Measurements from ENCODE around the gene PAK4.

Gene PAK4

DNA sequence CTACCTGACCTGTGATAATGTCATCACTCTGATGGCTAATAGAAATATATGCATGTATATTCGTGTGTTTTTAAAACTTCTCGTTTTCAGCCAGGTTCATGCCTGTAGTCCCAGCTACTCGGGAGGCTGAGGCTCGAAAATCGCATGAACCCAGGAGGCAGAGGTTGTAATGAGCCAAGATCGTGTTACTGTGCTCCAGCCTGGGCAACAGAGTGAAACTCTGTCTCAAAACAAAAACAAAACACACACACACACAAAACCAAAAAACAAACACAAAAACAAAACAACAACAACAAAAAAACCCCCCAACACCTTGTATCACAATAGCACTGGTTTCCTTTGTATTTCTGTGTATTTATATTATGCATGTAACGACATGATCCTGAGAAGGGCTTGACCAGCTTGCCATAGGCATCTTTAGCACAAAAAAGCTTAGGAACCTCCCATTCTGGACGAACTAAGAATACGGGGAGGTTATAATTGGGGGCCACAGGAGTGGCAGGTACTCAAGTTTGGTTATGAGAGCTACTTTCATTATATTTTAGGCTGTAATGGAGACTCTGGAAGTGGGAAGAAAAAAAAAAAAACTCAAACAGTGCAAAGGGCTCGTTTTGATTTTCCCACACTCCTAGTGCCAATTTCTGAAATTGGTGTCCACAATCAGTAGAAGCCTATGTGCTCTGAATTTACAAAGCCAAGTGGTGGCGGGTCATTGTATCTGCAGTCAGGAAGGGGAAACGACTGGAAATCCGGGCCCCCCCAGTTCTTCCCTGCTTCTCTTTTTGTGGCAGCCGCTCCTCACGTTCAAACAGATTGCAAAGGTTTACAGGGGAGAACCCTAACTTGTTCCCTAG is 42.6 kb upstream of the PAK4 start:
- no peaks in the 10 kb centered on the region; the same call in none of the 2 replicates for H3K27me3 ChIP-seq (replicated peaks; ENCODE audit: control insufficient read depth, insufficient read depth, low read length)
- no peaks in the 10 kb centered on the region for H3K36me3 ChIP-seq (ENCODE audit: control insufficient read depth, insufficient read depth, low read length)
- no peak for DNase-seq (ENCODE audit: extremely low read depth, insufficient read length)
- no peak overlapping the region for H3K4me3 ChIP-seq (replicated peaks; ENCODE audit: low read depth, low read length)
- TF ChIP-seq, protein P1, sequence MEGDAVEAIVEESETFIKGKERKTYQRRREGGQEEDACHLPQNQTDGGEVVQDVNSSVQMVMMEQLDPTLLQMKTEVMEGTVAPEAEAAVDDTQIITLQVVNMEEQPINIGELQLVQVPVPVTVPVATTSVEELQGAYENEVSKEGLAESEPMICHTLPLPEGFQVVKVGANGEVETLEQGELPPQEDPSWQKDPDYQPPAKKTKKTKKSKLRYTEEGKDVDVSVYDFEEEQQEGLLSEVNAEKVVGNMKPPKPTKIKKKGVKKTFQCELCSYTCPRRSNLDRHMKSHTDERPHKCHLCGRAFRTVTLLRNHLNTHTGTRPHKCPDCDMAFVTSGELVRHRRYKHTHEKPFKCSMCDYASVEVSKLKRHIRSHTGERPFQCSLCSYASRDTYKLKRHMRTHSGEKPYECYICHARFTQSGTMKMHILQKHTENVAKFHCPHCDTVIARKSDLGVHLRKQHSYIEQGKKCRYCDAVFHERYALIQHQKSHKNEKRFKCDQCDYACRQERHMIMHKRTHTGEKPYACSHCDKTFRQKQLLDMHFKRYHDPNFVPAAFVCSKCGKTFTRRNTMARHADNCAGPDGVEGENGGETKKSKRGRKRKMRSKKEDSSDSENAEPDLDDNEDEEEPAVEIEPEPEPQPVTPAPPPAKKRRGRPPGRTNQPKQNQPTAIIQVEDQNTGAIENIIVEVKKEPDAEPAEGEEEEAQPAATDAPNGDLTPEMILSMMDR (IDR thresholded peaks at IDR 0.05; ENCODE audit: insufficient read depth, low read length, poor library complexity, severe bottlenecking), result no peak

DNA sequence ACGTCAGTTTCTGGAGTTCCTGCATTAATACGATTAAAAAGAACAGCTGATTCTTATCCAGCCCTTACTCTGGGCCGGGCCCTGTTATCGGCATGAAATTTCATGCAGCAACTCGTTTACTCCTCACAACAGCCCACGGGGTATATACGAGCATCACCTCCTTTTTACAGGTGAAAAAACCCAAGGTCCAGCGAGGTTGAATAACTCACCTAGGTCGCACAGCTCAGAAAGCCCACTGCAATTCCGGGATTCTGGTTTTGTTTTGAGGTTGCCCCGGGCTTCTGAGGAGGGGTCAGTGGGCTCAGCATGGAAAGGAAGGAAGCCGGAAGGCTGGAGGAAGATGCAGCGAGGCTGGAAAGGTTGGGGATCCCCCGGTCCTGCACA is 42.0 kb upstream of the PAK4 start:
- DNase-seq (ENCODE audit: extremely low read depth, insufficient read length), result no peak
- no peak overlapping the region for H3K4me3 ChIP-seq (replicated peaks; ENCODE audit: low read depth, low read length)
- TF ChIP-seq, protein P1 (IDR thresholded peaks at IDR 0.05; ENCODE audit: insufficient read depth, low read length, poor library complexity, severe bottlenecking), result no peak
- H3K36me3 ChIP-seq (ENCODE audit: control insufficient read depth, insufficient read depth, low read length), result no peaks in the 10 kb centered on the region
- H3K27me3 ChIP-seq (replicated peaks; ENCODE audit: control insufficient read depth, insufficient read depth, low read length), result no peaks in the 10 kb centered on the region; the same call in none of the 2 replicates

DNA sequence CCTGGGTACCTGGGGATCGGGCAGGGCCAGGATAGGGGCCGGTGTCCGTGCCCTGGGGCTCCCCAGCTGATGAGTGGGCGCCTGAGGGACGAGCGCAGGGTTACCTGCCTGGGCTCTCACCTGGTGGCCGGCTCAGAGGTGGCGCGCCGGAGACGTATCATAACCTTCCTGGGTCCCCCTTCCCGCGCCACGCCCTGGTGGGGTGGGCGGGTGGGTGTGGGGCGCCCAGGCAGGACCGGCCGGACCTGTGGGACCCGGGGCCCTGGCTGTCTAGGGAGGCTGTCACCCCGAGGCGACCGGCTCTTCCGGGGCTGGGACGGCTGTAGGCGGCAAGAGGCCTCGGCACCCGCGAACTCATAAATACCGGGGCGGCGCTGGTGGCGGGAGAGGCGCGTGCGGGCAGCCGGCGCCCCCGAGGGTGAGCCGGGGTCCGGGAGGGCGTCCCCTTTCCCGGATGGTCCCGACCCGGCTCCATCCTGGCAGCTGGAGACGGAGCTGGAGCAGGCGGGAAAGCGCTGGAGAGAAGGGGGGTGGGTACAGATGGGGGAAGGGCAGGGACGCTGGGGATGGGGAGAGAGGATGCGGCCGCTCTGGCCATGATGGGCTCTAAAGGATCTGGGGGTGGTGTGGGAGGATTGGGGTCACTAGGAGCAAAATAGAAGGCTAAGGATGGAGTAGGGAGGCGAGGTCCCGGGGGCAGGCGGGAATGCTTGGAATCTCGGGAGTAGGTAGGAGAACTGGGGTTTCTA is 41.4 kb upstream of the PAK4 start, which contains the start of gene ACP7:
ACP7 (plus strand) TSS at position 386 of the 749 bp plus-strand sequence. CDS start 902 bp downstream, outside the sequence.
- Histone ChIP-seq H3K36me3 (ENCODE audit: control insufficient read depth, insufficient read depth, low read length) (no peaks in the 10 kb centered on the region), H3K4me3 (replicated peaks; ENCODE audit: low read depth, low read length) (no peak within 1 kb of the TSS), H3K27me3 (replicated peaks; ENCODE audit: control insufficient read depth, insufficient read depth, low read length) (no peaks in the 10 kb centered on the region; the same call in none of the 2 replicates)
- TF ChIP-seq, protein P1 (IDR thresholded peaks at IDR 0.05; ENCODE audit: insufficient read depth, low read length, poor library complexity, severe bottlenecking), result no peak
- no peak for DNase-seq (ENCODE audit: extremely low read depth, insufficient read length)

DNA sequence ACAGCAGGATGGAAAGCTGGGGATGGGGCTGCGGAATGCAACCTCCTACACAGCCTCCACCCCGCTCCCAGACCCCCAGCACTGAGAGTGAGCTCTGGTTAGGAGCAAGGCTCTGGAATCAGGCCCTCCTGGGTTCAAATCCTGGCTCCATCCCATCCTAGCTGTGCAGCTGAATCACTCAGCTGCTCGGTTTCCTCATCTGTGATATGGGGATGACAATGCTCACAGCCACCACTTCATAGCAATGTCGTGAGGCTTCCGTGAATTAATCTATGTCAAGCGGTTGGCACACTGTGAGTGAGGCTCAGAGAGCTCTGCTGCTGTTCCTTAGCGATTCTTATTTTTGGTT is 40.9 kb upstream of the PAK4 start:
- DNase-seq (ENCODE audit: extremely low read depth, insufficient read length), result no peak
- Histone ChIP-seq H3K27me3 (replicated peaks; ENCODE audit: control insufficient read depth, insufficient read depth, low read length) (no peaks in the 10 kb centered on the region; the same call in none of the 2 replicates), H3K4me3 (replicated peaks; ENCODE audit: low read depth, low read length) (no peak overlapping the region), H3K36me3 (ENCODE audit: control insufficient read depth, insufficient read depth, low read length) (no peaks in the 10 kb centered on the region)
- TF ChIP-seq, protein P1 (IDR thresholded peaks at IDR 0.05; ENCODE audit: insufficient read depth, low read length, poor library complexity, severe bottlenecking), result no peak

DNA sequence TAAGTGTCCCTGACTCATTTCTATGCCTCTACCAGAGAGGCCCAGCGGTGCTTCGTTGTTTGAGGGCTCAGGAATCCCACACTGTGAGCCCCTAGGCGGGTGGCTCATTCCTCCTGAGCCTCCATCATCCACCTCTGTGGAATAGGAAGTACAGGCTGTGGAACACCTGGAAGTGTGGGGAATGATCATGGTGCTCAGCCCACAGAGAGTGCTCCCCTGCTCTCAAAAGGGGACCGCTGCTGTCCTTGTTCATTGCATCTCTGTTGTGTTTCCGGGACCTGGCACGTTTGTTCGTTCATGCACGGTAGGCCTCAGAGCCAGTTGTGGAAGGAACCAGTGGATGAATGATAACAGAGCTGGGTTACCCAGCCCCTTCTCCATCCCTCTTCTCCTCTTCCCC is 40.2 kb upstream of the PAK4 start:
- Histone ChIP-seq H3K27me3 (replicated peaks; ENCODE audit: control insufficient read depth, insufficient read depth, low read length) (no peaks in the 10 kb centered on the region; the same call in none of the 2 replicates), H3K4me3 (replicated peaks; ENCODE audit: low read depth, low read length) (no peak overlapping the region), H3K36me3 (ENCODE audit: control insufficient read depth, insufficient read depth, low read length) (no peaks in the 10 kb centered on the region)
- TF ChIP-seq, protein P1 (IDR thresholded peaks at IDR 0.05; ENCODE audit: insufficient read depth, low read length, poor library complexity, severe bottlenecking), result no peak
- no peak for DNase-seq (ENCODE audit: extremely low read depth, insufficient read length)
